ENCODE results near the gene ACTR8. TPM values are rescaled to one million over a fixed set of nuclear protein-coding genes. Genes with fewer than 3 reads are reported as not detected.

Gene ACTR8
- total and polyA plus RNA-seq, 2 of the 13 experiments (the other 11 are each of a cell fraction or from before 2014, with no cell fraction given), result 15.5 to 29.0 TPM

DNA sequence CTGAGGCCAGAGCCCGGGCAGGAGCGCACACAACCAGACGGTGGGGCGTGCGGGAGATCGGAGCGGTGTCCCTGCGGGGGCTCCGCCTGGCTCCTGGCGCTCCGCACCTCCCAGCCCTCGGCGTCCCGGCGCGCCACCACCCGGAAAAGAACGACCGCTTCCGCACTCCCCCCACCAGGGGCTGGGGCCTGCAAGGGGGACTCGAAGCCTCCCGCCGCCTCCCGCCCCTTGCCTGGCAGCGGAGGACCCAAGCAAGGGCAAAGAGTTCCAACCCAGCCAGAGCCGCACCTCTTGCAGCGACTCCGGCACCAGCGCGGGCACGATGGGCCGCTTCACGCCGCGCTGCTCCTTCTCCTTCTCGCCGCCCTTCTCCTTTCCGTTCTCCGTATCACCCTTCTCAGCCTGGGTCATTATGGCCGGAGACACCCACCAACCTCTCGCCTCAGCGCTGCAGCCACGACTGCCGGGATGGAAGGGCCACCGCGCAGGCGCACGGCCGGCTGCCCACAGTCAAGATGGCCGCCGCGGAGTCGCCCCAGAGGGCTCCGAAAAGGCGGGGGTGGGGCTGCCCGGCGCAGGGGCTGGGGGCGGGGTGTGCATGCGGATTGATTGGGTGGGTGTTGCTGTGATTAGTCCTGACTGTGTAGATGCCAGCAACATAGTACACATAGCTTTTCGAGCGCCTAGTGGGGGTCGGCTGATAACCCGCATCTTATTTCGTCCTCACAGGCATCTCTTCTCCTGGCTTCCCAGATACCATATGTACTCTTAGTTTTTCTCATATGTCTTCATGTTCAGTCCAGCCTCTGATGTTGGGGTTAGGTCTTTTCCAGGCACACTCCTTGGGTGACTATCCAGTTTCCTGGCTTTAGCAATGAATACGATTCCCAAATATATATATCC lies at the start of gene ACTR8 (continued):
- TF ChIP-seq, protein P1, sequence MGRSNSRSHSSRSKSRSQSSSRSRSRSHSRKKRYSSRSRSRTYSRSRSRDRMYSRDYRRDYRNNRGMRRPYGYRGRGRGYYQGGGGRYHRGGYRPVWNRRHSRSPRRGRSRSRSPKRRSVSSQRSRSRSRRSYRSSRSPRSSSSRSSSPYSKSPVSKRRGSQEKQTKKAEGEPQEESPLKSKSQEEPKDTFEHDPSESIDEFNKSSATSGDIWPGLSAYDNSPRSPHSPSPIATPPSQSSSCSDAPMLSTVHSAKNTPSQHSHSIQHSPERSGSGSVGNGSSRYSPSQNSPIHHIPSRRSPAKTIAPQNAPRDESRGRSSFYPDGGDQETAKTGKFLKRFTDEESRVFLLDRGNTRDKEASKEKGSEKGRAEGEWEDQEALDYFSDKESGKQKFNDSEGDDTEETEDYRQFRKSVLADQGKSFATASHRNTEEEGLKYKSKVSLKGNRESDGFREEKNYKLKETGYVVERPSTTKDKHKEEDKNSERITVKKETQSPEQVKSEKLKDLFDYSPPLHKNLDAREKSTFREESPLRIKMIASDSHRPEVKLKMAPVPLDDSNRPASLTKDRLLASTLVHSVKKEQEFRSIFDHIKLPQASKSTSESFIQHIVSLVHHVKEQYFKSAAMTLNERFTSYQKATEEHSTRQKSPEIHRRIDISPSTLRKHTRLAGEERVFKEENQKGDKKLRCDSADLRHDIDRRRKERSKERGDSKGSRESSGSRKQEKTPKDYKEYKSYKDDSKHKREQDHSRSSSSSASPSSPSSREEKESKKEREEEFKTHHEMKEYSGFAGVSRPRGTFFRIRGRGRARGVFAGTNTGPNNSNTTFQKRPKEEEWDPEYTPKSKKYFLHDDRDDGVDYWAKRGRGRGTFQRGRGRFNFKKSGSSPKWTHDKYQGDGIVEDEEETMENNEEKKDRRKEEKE (IDR thresholded peaks at IDR 0.05), result no peak
- TF ChIP-seq RFXAP (CRISPR knock-in tag; IDR thresholded peaks at IDR 0.05; ENCODE audit: borderline replicate concordance) (peak; percentile 33; the same call in 1 of the 2 replicates), SP5 (CRISPR knock-in tag; IDR thresholded peaks at IDR 0.05; ENCODE audit: borderline replicate concordance, low read depth) (no peak), AHR (CRISPR knock-in tag; IDR thresholded peaks at IDR 0.05) (no peak), ZMYM4 (CRISPR knock-in tag; IDR thresholded peaks at IDR 0.05) (peak; percentile 79), ARHGAP35 (CRISPR knock-in tag; IDR thresholded peaks at IDR 0.05; ENCODE audit: borderline replicate concordance) (peak; percentile 82; the same call in 1 of the 2 replicates), KLF6 (CRISPR knock-in tag; IDR thresholded peaks at IDR 0.05) (peak; percentile 35; the same call in 1 of the 2 replicates), SRSF1 (optimal IDR thresholded peaks at IDR 0.05; ENCODE audit: low read depth, low read length) (peak; percentile 89), RFX3 (CRISPR knock-in tag; IDR thresholded peaks at IDR 0.05) (no peak), ZNF678 (CRISPR knock-in tag; IDR thresholded peaks at IDR 0.05) (peak; percentile 66; the same call in 1 of the 2 replicates), ZEB1 (IDR thresholded peaks at IDR 0.05; ENCODE audit: insufficient replicate concordance, low read depth) (no peak)
- TF ChIP-seq, protein P2, sequence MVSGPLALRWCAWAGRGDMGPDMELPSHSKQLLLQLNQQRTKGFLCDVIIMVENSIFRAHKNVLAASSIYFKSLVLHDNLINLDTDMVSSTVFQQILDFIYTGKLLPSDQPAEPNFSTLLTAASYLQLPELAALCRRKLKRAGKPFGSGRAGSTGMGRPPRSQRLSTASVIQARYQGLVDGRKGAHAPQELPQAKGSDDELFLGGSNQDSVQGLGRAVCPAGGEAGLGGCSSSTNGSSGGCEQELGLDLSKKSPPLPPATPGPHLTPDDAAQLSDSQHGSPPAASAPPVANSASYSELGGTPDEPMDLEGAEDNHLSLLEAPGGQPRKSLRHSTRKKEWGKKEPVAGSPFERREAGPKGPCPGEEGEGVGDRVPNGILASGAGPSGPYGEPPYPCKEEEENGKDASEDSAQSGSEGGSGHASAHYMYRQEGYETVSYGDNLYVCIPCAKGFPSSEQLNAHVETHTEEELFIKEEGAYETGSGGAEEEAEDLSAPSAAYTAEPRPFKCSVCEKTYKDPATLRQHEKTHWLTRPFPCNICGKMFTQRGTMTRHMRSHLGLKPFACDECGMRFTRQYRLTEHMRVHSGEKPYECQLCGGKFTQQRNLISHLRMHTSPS (CRISPR knock-in tag; IDR thresholded peaks at IDR 0.05; ENCODE audit: low read depth), result peak; percentile 69; the same call in 1 of the 2 replicates
- TF ChIP-seq, protein P3, sequence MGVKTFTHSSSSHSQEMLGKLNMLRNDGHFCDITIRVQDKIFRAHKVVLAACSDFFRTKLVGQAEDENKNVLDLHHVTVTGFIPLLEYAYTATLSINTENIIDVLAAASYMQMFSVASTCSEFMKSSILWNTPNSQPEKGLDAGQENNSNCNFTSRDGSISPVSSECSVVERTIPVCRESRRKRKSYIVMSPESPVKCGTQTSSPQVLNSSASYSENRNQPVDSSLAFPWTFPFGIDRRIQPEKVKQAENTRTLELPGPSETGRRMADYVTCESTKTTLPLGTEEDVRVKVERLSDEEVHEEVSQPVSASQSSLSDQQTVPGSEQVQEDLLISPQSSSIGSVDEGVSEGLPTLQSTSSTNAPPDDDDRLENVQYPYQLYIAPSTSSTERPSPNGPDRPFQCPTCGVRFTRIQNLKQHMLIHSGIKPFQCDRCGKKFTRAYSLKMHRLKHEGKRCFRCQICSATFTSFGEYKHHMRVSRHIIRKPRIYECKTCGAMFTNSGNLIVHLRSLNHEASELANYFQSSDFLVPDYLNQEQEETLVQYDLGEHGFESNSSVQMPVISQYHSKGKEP (CRISPR knock-in tag; IDR thresholded peaks at IDR 0.05), result no peak
- TF ChIP-seq, protein P4, sequence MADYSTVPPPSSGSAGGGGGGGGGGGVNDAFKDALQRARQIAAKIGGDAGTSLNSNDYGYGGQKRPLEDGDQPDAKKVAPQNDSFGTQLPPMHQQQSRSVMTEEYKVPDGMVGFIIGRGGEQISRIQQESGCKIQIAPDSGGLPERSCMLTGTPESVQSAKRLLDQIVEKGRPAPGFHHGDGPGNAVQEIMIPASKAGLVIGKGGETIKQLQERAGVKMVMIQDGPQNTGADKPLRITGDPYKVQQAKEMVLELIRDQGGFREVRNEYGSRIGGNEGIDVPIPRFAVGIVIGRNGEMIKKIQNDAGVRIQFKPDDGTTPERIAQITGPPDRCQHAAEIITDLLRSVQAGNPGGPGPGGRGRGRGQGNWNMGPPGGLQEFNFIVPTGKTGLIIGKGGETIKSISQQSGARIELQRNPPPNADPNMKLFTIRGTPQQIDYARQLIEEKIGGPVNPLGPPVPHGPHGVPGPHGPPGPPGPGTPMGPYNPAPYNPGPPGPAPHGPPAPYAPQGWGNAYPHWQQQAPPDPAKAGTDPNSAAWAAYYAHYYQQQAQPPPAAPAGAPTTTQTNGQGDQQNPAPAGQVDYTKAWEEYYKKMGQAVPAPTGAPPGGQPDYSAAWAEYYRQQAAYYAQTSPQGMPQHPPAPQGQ (CRISPR knock-in tag; IDR thresholded peaks at IDR 0.05; ENCODE audit: borderline replicate concordance), result no peak; the same call in 1 of the 2 replicates
- TF ChIP-seq, protein P5, sequence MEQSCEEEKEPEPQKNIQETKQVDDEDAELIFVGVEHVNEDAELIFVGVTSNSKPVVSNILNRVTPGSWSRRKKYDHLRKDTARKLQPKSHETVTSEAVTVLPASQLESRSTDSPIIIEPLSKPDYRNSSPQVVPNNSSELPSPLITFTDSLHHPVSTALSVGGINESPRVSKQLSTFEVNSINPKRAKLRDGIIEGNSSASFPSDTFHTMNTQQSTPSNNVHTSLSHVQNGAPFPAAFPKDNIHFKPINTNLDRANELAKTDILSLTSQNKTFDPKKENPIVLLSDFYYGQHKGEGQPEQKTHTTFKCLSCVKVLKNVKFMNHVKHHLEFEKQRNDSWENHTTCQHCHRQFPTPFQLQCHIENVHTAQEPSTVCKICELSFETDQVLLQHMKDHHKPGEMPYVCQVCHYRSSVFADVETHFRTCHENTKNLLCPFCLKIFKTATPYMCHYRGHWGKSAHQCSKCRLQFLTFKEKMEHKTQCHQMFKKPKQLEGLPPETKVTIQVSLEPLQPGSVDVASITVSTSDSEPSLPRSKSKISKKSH (CRISPR knock-in tag; IDR thresholded peaks at IDR 0.05; ENCODE audit: borderline replicate concordance), result peak; percentile 51; the same call in 1 of the 2 replicates

Data from HepG2 (cell line).